Common myeloid progenitor, CD34-positive (primary cell): Measurements from ENCODE around the gene EPB41L3. TPM values are rescaled to one million over a fixed set of nuclear protein-coding genes. Genes with fewer than 3 reads are reported as not detected.

ENCODE experiments used
- CTCF ChIA-PET: fragments of 350-600 bp; sonication (Branson Sonifier 250); formaldehyde crosslinking; loops from one replicate; lab custom pipeline; 2021; ENCODE audit warnings: antibody characterized with exemption; lab: Charles Lee
- POLR2A ChIA-PET: fragments of 350-600 bp; sonication (Branson Sonifier 250); formaldehyde crosslinking; loops from one replicate; lab custom pipeline; 2021; ENCODE audit warnings: antibody characterized with exemption; lab: Charles Lee
- DNase-seq, 3 donors: peaks; one replicate each; pipeline versions ENCODE4 v3.0.0 to v3.0.0-alpha.2; 2013
- H3K27ac ChIP-seq, 2 experiments: 1 replicate in 1 of 2; 2 replicates in 1 of 2; pipeline ENCODE4 v1.7.0; 2013; ENCODE audit warnings: inconsistent platforms in 2 of 2, low read length in 2 of 2, mild to moderate bottlenecking in 2 of 2, low read depth in 1 of 2, moderate library complexity in 1 of 2; ENCODE audit not compliant: severe bottlenecking in 2 of 2, insufficient read depth in 1 of 2, poor library complexity in 1 of 2
- H3K27me3 ChIP-seq, 5 experiments: replicated peaks in 2 of 5; 1 replicate in 3 of 5; 2 replicates in 2 of 5; pipeline versions ENCODE4 v1.6.1 to v1.7.0; 2013; ENCODE audit warnings: low read length in 4 of 5, mild to moderate bottlenecking in 2 of 5, moderate library complexity in 2 of 5, inconsistent platforms in 1 of 5; ENCODE audit not compliant: insufficient read depth in 5 of 5, control insufficient read depth in 4 of 5
- H3K36me3 ChIP-seq, 4 experiments: 1 replicate in 2 of 4; 2 replicates in 2 of 4; pipeline versions ENCODE4 v1.6.1 to v1.7.0; 2013; ENCODE audit warnings: low read length in 3 of 4, control low read depth in 1 of 4, mild to moderate bottlenecking in 1 of 4; ENCODE audit not compliant: control insufficient read depth in 4 of 4, insufficient read depth in 4 of 4
- H3K4me1 ChIP-seq, 4 experiments: 1 replicate in 3 of 4; 2 replicates in 1 of 4; pipeline versions ENCODE4 v1.6.1 to v1.7.1; 2013; ENCODE audit warnings: low read length in 3 of 4, mild to moderate bottlenecking in 3 of 4, control low read depth in 1 of 4, inconsistent platforms in 1 of 4, moderate library complexity in 1 of 4; ENCODE audit not compliant: control insufficient read depth in 4 of 4, insufficient read depth in 4 of 4; ENCODE audit errors: control extremely low read depth in 1 of 4
- H3K4me3 ChIP-seq, 7 experiments: 1 replicate in 4 of 7; 2 replicates in 3 of 7; pipeline versions ENCODE4 v1.5.1 to v1.7.0; 2013; ENCODE audit warnings: mild to moderate bottlenecking in 7 of 7, low read length in 6 of 7, moderate library complexity in 6 of 7, inconsistent platforms in 2 of 7, low read depth in 2 of 7, control low read depth in 1 of 7; ENCODE audit not compliant: insufficient read depth in 4 of 7, control insufficient read depth in 1 of 7; ENCODE audit errors: extremely low read depth in 1 of 7
- H3K9me3 ChIP-seq, 5 experiments: 1 replicate in 4 of 5; 2 replicates in 1 of 5; pipeline versions ENCODE4 v1.6.1 to v1.7.1; 2013; ENCODE audit warnings: low read length in 4 of 5, mild to moderate bottlenecking in 2 of 5, inconsistent platforms in 1 of 5, low read depth in 1 of 5, moderate library complexity in 1 of 5; ENCODE audit not compliant: control insufficient read depth in 4 of 5, insufficient read depth in 2 of 5; ENCODE audit errors: control extremely low read depth in 1 of 5
- WGBS: methylation state at CpG from one replicate; pipeline ENCODE4 v1.1.5; 2013; ENCODE audit not compliant: insufficient coverage; 5-methylcytosine and 5-hydroxymethylcytosine counted together
- polyA plus RNA-seq: library from polyadenylated mRNA; unstranded; fragments of 120-200 nt; gene quantifications from one replicate; pipeline ENCODE4 v1.2.1, GENCODE V29; 2013

The EPB41L3 gene
- 14.3 TPM for polyA plus RNA-seq

GRCh38 chr18:5543773-5544389, at the start of gene EPB41L3:
Gene EPB41L3 (minus strand): TSS chr18:5543997. CDS start chr18:5489183, 54,814 bp downstream.
- POLR2A ChIA-PET: no interaction called here

GRCh38 chr18:5588529-5588928, 44.7 kb upstream of the EPB41L3 start:
- H3K4me3 ChIP-seq: no peak overlapping the region
- no peak for DNase-seq
- H3K27ac ChIP-seq: no peak overlapping the region
- CTCF ChIA-PET: no interaction called here
- no peaks in the 10 kb centered on the region for H3K36me3 ChIP-seq
- POLR2A ChIA-PET: no interaction called here
- H3K9me3 ChIP-seq: peaks cover 0 to 13% (median 0%) of the 10 kb centered on the region in 5 experiments
- H3K4me1 ChIP-seq: no peaks in the 10 kb centered on the region
- H3K27me3 ChIP-seq: peaks cover 0 to 2% (median 0%) of the 10 kb centered on the region in 5 experiments

More at GRCh38 chr18:5543773-5544389, at the start of gene EPB41L3:
- H3K4me1 ChIP-seq: peaks cover 0 to 22% (median 6%) of the 10 kb centered on the region in 4 experiments
- peak; percentile 35 to 71 (median 55) for DNase-seq
- peak within 1 kb of the TSS; percentile 61 to 86 (median 79) for H3K4me3 ChIP-seq
- WGBS: under 1% methylated on average over 38 of the region's 57 CpGs
- H3K36me3 ChIP-seq: no peaks in the 10 kb centered on the region
- H3K27me3 ChIP-seq: peaks cover 0 to 6% (median 2%) of the 10 kb centered on the region in 5 experiments
- CTCF ChIA-PET: interaction anchor here (1.1 kb wide), 1 partner anchor 16 kb away, joined by 3 read pairs; no protein-coding TSS in a partner anchor
- no peaks in the 10 kb centered on the region for H3K9me3 ChIP-seq
- no peak within 1 kb of the TSS for H3K27ac ChIP-seq

- no peaks in the 10 kb centered on the region for H3K4me1 ChIP-seq
- ChIA-PET POLR2A (no interaction called here), CTCF (interaction anchor here (1.5 kb wide), 1 partner anchor 10 kb away, joined by 3 read pairs; no protein-coding TSS in a partner anchor)
- no peaks in the 10 kb centered on the region for H3K36me3 ChIP-seq
- no peaks in the 10 kb centered on the region for H3K9me3 ChIP-seq
- no peak overlapping the region for H3K27ac ChIP-seq
- no peak for DNase-seq
- WGBS: 100% methylated on average over 2 of the region's 3 CpGs
- no peak overlapping the region for H3K4me3 ChIP-seq
- peaks cover 0 to 2% (median 0%) of the 10 kb centered on the region in 5 experiments for H3K27me3 ChIP-seq
Observed at GRCh38 chr18:5585653-5586052, 41.9 kb upstream of the EPB41L3 start.

- no peak overlapping the region for H3K27ac ChIP-seq
- 100% methylated on average over 3 of the region's 7 CpGs for WGBS
- no peak for DNase-seq
- no peak overlapping the region for H3K4me3 ChIP-seq
- no peaks in the 10 kb centered on the region for H3K9me3 ChIP-seq
- no peaks in the 10 kb centered on the region for H3K4me1 ChIP-seq
- ChIA-PET POLR2A (no interaction called here), CTCF (interaction anchor here (1.5 kb wide), 1 partner anchor 11 kb away, joined by 3 read pairs; no protein-coding TSS in a partner anchor)
- peaks cover 0 to 2% (median 0%) of the 10 kb centered on the region in 5 experiments for H3K27me3 ChIP-seq
- H3K36me3 ChIP-seq: no peaks in the 10 kb centered on the region
Observed at GRCh38 chr18:5584746-5585417, 41.1 kb upstream of the EPB41L3 start.

- POLR2A ChIA-PET: no interaction called here
- H3K27ac ChIP-seq: no peak overlapping the region
- 93% methylated on average over 6 of the region's 10 CpGs for WGBS
- DNase-seq: no peak
- H3K4me3 ChIP-seq: no peak overlapping the region
- H3K4me1 ChIP-seq: no peaks in the 10 kb centered on the region
- CTCF ChIA-PET: no interaction called here
- no peaks in the 10 kb centered on the region for H3K36me3 ChIP-seq
- H3K9me3 ChIP-seq: no peaks in the 10 kb centered on the region
- H3K27me3 ChIP-seq: peaks cover 0 to 2% (median 0%) of the 10 kb centered on the region in 5 experiments
Observed at GRCh38 chr18:5582849-5583681, 39.3 kb upstream of the EPB41L3 start.

GRCh38 chr18:5582076-5582475, 38.3 kb upstream of the EPB41L3 start:
- DNase-seq: no peak
- Histone ChIP-seq H3K9me3 (no peaks in the 10 kb centered on the region), H3K36me3 (no peaks in the 10 kb centered on the region), H3K27me3 (peaks cover 0 to 2% (median 0%) of the 10 kb centered on the region in 5 experiments), H3K4me1 (no peaks in the 10 kb centered on the region), H3K27ac (no peak overlapping the region), H3K4me3 (no peak overlapping the region)
- WGBS: 94% methylated on average over 3 of the region's 5 CpGs
- POLR2A ChIA-PET: no interaction called here
- CTCF ChIA-PET: no interaction called here
